ENCODE results near the gene CHAD.

GRCh38 chr17:50483266-50483665 lies 14.6 kb upstream of the CHAD start:
- TF ChIP-seq CTCF (IDR thresholded peaks at IDR 0.05) (no peak), POLR2A (IDR thresholded peaks at IDR 0.05) (no peak), POLR2AphosphoS5 (IDR thresholded peaks at IDR 0.05) (no peak)
